ENCODE measurements around the gene MAP4K3.

The MAP4K3 gene

GRCh38 chr2:39416140-39416539 is 20.9 kb downstream of the MAP4K3 start:
- no peak for TF ChIP-seq CTCF (IDR thresholded peaks at IDR 0.05)
- Histone ChIP-seq H3K4me3 (ENCODE audit: low read depth in 1 of 2, low read length in 1 of 2) (no peak overlapping the region), H3K9me3 (no peaks in the 10 kb centered on the region), H3K4me1 (ENCODE audit: control insufficient read depth in 1 of 2, insufficient read depth in 1 of 2, low read depth in 1 of 2, low read length in 1 of 2) (no peaks in the 10 kb centered on the region), H3K36me3 (no peaks in the 10 kb centered on the region), H3K27me3 (no peaks in the 10 kb centered on the region), H3K27ac (no peak overlapping the region)

GRCh38 chr2:39413063-39413737 is 23.9 kb downstream of the MAP4K3 start:
- Histone ChIP-seq H3K4me3 (ENCODE audit: low read depth in 1 of 2, low read length in 1 of 2) (no peak overlapping the region), H3K4me1 (ENCODE audit: control insufficient read depth in 1 of 2, insufficient read depth in 1 of 2, low read depth in 1 of 2, low read length in 1 of 2) (no peaks in the 10 kb centered on the region), H3K27me3 (no peaks in the 10 kb centered on the region), H3K27ac (no peak overlapping the region), H3K9me3 (no peaks in the 10 kb centered on the region), H3K36me3 (no peaks in the 10 kb centered on the region)
- no peak for TF ChIP-seq CTCF (IDR thresholded peaks at IDR 0.05)

GRCh38 chr2:39411181-39411944 is 25.7 kb downstream of the MAP4K3 start:
- H3K4me3 ChIP-seq (ENCODE audit: low read depth in 1 of 2, low read length in 1 of 2) = no peak overlapping the region
- H3K36me3 ChIP-seq = no peaks in the 10 kb centered on the region
- no peaks in the 10 kb centered on the region for H3K27me3 ChIP-seq
- no peaks in the 10 kb centered on the region for H3K4me1 ChIP-seq (ENCODE audit: control insufficient read depth in 1 of 2, insufficient read depth in 1 of 2, low read depth in 1 of 2, low read length in 1 of 2)
- no peak overlapping the region for H3K27ac ChIP-seq
- TF ChIP-seq CTCF (IDR thresholded peaks at IDR 0.05) = no peak
- no peaks in the 10 kb centered on the region for H3K9me3 ChIP-seq

GRCh38 chr2:39409697-39410389 is 27.2 kb downstream of the MAP4K3 start:
- no peaks in the 10 kb centered on the region for H3K9me3 ChIP-seq
- no peaks in the 10 kb centered on the region for H3K4me1 ChIP-seq (ENCODE audit: control insufficient read depth in 1 of 2, insufficient read depth in 1 of 2, low read depth in 1 of 2, low read length in 1 of 2)
- TF ChIP-seq CTCF (IDR thresholded peaks at IDR 0.05) = no peak
- H3K27ac ChIP-seq = no peak overlapping the region
- no peak overlapping the region for H3K4me3 ChIP-seq (ENCODE audit: low read depth in 1 of 2, low read length in 1 of 2)
- H3K36me3 ChIP-seq = no peaks in the 10 kb centered on the region
- no peaks in the 10 kb centered on the region for H3K27me3 ChIP-seq

GRCh38 chr2:39408351-39409136 is 28.5 kb downstream of the MAP4K3 start:
- Histone ChIP-seq H3K9me3 (no peaks in the 10 kb centered on the region), H3K4me3 (ENCODE audit: low read depth in 1 of 2, low read length in 1 of 2) (no peak overlapping the region), H3K4me1 (ENCODE audit: control insufficient read depth in 1 of 2, insufficient read depth in 1 of 2, low read depth in 1 of 2, low read length in 1 of 2) (no peaks in the 10 kb centered on the region), H3K27me3 (no peaks in the 10 kb centered on the region), H3K36me3 (no peaks in the 10 kb centered on the region), H3K27ac (no peak overlapping the region)
- TF ChIP-seq CTCF (IDR thresholded peaks at IDR 0.05) = no peak

Measured in neutrophil (primary cell).